ENCODE measurements around the gene CST4. TPM values are rescaled to one million over a fixed set of nuclear protein-coding genes. Genes with fewer than 3 reads are reported as not detected.

CST4 gene
- total and polyA plus RNA-seq, 2 donors from 2014 or later, result not detected

DNA sequence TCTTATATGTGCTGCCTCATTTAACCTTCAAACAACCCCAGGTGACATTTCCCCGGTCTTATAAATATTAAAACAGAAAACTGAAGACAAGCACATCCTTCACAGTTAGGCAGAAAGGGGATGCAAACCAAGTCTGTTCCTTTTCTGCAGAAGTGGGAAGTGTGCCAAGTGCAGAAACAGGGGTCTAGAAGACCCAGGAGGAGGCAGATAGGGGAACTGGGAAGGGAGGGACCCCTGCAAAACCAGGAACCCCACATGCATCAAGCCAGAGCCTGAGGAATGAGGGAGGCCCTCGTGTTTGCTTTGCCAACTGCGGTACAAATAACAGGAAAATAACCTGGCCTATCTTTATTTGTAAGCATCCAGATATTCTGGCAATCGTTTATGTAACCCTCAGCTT is 34.1 kb downstream of the CST4 start:
- Histone ChIP-seq H3K27ac (ENCODE audit: low read depth in 2 of 2, low read length in 2 of 2) (no peak overlapping the region), H3K4me1 (ENCODE audit: control insufficient read depth in 2 of 3, insufficient read depth in 2 of 3, low read depth in 1 of 3, low read length in 3 of 3) (peaks cover 4 to 10% (median 8%) of the 10 kb centered on the region in 3 donors), H3K4me3 (ENCODE audit: low read length in 3 of 3) (no peak overlapping the region), H3K9ac (ENCODE audit: low read length in 3 of 3) (no peak overlapping the region), H3K9me3 (ENCODE audit: control insufficient read depth in 2 of 3, insufficient read depth in 1 of 3, low read length in 3 of 3) (peaks cover 0 to under 1% (median 0%) of the 10 kb centered on the region in 3 donors), H3K27me3 (ENCODE audit: control insufficient read depth, insufficient read depth, low read length) (no peaks in the 10 kb centered on the region), H3K36me3 (ENCODE audit: control insufficient read depth in 2 of 3, insufficient read depth in 3 of 3, low read length in 3 of 3) (no peaks in the 10 kb centered on the region)
- FAIRE-seq (no peak), DNase-seq (peak in 1 of 5 donors; percentile 1)
- TF ChIP-seq, protein P1, sequence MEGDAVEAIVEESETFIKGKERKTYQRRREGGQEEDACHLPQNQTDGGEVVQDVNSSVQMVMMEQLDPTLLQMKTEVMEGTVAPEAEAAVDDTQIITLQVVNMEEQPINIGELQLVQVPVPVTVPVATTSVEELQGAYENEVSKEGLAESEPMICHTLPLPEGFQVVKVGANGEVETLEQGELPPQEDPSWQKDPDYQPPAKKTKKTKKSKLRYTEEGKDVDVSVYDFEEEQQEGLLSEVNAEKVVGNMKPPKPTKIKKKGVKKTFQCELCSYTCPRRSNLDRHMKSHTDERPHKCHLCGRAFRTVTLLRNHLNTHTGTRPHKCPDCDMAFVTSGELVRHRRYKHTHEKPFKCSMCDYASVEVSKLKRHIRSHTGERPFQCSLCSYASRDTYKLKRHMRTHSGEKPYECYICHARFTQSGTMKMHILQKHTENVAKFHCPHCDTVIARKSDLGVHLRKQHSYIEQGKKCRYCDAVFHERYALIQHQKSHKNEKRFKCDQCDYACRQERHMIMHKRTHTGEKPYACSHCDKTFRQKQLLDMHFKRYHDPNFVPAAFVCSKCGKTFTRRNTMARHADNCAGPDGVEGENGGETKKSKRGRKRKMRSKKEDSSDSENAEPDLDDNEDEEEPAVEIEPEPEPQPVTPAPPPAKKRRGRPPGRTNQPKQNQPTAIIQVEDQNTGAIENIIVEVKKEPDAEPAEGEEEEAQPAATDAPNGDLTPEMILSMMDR (IDR thresholded peaks at IDR 0.05; ENCODE audit: borderline replicate concordance, extremely low read depth, insufficient read depth), result no peak
- intact Hi-C loops (cut with DNase I), result no loop called here

DNA sequence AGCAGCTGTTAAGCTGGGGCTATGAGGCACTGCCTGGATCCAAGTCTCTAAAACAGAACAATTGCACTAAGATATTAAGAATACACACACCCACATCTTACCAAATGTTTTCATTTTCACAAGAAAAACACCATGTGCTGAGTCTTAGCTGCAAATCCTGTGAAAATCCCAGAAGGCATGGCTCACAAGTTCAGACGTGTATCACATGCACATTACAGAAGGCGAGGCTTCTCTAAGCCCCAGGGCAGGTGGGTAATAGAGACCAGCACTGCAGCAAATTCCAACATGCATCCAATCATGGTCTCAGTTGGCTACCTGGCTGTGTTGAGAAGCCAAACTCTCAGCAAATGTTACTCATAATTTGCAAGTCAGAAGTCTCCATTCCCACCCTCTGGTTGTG is 34.8 kb downstream of the CST4 start:
- FAIRE-seq (no peak), DNase-seq (no peak)
- intact Hi-C loops (cut with DNase I), result no loop called here
- TF ChIP-seq, protein P1 (IDR thresholded peaks at IDR 0.05; ENCODE audit: borderline replicate concordance, extremely low read depth, insufficient read depth), result no peak
- H3K9ac ChIP-seq (ENCODE audit: low read length in 3 of 3), result no peak overlapping the region
- no peak overlapping the region for H3K27ac ChIP-seq (ENCODE audit: low read depth in 2 of 2, low read length in 2 of 2)
- no peaks in the 10 kb centered on the region for H3K27me3 ChIP-seq (ENCODE audit: control insufficient read depth, insufficient read depth, low read length)
- no peak overlapping the region for H3K4me3 ChIP-seq (ENCODE audit: low read length in 3 of 3)
- no peaks in the 10 kb centered on the region for H3K9me3 ChIP-seq (ENCODE audit: control insufficient read depth in 2 of 3, insufficient read depth in 1 of 3, low read length in 3 of 3)
- H3K36me3 ChIP-seq (ENCODE audit: control insufficient read depth in 2 of 3, insufficient read depth in 3 of 3, low read length in 3 of 3), result no peaks in the 10 kb centered on the region
- peaks cover 0 to 4% (median 3%) of the 10 kb centered on the region in 3 donors for H3K4me1 ChIP-seq (ENCODE audit: control insufficient read depth in 2 of 3, insufficient read depth in 2 of 3, low read depth in 1 of 3, low read length in 3 of 3)

DNA sequence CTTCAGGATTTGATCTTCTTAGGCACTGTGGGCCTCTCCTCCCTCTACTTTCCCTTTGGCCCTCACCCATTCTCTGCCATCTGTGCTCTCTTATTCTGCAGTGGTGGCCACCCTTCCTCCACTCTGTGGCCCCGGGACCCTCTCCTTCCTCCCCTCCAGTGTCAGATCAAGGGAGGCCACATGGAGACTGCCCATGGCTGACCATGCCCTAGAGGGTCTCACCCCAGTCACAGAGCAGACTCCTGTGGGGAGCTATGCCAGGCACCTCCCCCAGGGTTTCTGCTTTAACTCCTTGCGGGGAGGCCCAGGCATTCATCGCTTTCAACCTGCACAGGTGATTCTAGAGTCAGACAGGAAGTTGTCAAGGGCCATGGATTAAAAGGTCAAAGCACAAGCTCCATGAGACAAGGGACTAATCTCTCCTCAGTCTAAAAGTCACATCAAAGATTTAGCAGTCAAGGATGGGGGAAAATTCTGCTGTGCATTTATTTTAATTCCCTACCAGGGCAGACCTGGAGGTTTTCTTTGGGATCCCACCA is 35.4 kb downstream of the CST4 start:
- no peaks in the 10 kb centered on the region for H3K9me3 ChIP-seq (ENCODE audit: control insufficient read depth in 2 of 3, insufficient read depth in 1 of 3, low read length in 3 of 3)
- no peaks in the 10 kb centered on the region for H3K36me3 ChIP-seq (ENCODE audit: control insufficient read depth in 2 of 3, insufficient read depth in 3 of 3, low read length in 3 of 3)
- DNase-seq (peak in 1 of 5 donors; percentile 4), FAIRE-seq (no peak)
- no peak overlapping the region for H3K4me3 ChIP-seq (ENCODE audit: low read length in 3 of 3)
- peaks cover 0 to 3% (median 2%) of the 10 kb centered on the region in 3 donors for H3K4me1 ChIP-seq (ENCODE audit: control insufficient read depth in 2 of 3, insufficient read depth in 2 of 3, low read depth in 1 of 3, low read length in 3 of 3)
- intact Hi-C loops (cut with DNase I), result no loop called here
- H3K27me3 ChIP-seq (ENCODE audit: control insufficient read depth, insufficient read depth, low read length), result no peaks in the 10 kb centered on the region
- no peak overlapping the region for H3K9ac ChIP-seq (ENCODE audit: low read length in 3 of 3)
- TF ChIP-seq, protein P1 (IDR thresholded peaks at IDR 0.05; ENCODE audit: borderline replicate concordance, extremely low read depth, insufficient read depth), result no peak
- H3K27ac ChIP-seq (ENCODE audit: low read depth in 2 of 2, low read length in 2 of 2), result no peak overlapping the region

- no peak for DNase-seq
- peaks cover 0 to 3% (median 0%) of the 10 kb centered on the region in 3 donors for H3K4me1 ChIP-seq (ENCODE audit: control insufficient read depth in 2 of 3, insufficient read depth in 2 of 3, low read depth in 1 of 3, low read length in 3 of 3)
- intact Hi-C loops (cut with DNase I), result no loop called here
- TF ChIP-seq, protein P1 (IDR thresholded peaks at IDR 0.05; ENCODE audit: borderline replicate concordance, extremely low read depth, insufficient read depth), result no peak
- no peak overlapping the region for H3K4me3 ChIP-seq (ENCODE audit: low read length in 3 of 3)
- no peak overlapping the region for H3K9ac ChIP-seq (ENCODE audit: low read length in 3 of 3)
- no peaks in the 10 kb centered on the region for H3K36me3 ChIP-seq (ENCODE audit: control insufficient read depth in 2 of 3, insufficient read depth in 3 of 3, low read length in 3 of 3)
- no peak for FAIRE-seq
- H3K27me3 ChIP-seq (ENCODE audit: control insufficient read depth, insufficient read depth, low read length), result no peaks in the 10 kb centered on the region
- no peak overlapping the region for H3K27ac ChIP-seq (ENCODE audit: low read depth in 2 of 2, low read length in 2 of 2)
- H3K9me3 ChIP-seq (ENCODE audit: control insufficient read depth in 2 of 3, insufficient read depth in 1 of 3, low read length in 3 of 3), result no peaks in the 10 kb centered on the region
Measured at GRCh38 chr20:23652926-23653325, 35.9 kb downstream of the CST4 start.
